Measurements from ENCODE around the gene RFTN1. TPM values are rescaled to one million over a fixed set of nuclear protein-coding genes. Genes with fewer than 3 reads are reported as not detected.

RFTN1 gene
- total and polyA plus RNA-seq, 2 of the 8 experiments (the other 6 are each of a cell fraction or from before 2014, with no cell fraction given): 4.6 to 6.7 TPM

DNA sequence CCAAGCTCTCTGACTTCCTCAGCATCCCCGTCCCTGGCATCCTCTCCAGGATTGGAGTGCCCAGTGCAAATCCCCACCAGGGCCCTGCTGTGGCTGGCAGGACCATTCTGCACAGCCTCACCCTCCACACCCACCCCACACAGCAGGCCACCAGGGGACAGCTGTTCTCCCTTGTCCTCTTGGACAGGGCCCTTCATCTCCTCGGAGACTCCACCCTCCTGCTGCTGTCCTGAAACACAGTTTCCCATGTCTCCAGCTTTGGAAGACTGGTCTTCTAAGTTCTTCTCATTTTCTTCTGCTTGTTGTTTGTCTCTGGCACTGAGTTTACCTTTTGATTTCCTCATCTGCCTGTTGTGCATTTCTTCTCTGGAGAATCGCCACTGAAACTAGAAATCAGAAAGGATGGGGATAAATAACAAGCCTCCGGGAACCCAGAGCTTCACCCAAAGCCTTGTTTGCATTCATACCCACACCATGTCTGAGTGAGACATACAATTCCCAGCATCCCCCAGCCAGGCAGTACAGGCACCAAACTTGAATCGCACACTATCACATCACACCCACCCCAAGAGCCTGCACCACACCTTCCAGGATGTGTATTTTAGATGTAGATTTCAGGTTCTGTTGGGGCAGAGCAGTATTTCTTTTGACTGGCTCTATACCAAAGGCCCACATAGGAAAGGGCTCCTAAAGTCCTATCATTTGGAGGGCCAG lies 196.5 kb downstream of the RFTN1 start:
- no peaks in the 10 kb centered on the region for H3K79me2 ChIP-seq (ENCODE audit: control insufficient read depth in 1 of 2, insufficient read depth in 2 of 2, low read length in 2 of 2)
- FAIRE-seq: no peak
- no peak overlapping the region for H2AFZ ChIP-seq (ENCODE audit: low read length)
- no peak overlapping the region for H2BK120ac ChIP-seq (replicated peaks; ENCODE audit: low read depth, low read length)
- CTCF ChIA-PET (ENCODE audit: partially characterized antibody): interaction anchor here (0.7 to 6.8 kb wide), 12 partner anchors 10 to 233 kb away, joined by 3 to 106 read pairs (median 4); no protein-coding TSS in a partner anchor
- H3K14ac ChIP-seq (ENCODE audit: insufficient read length): no peak overlapping the region
- H3K4ac ChIP-seq (replicated peaks; ENCODE audit: insufficient read length, low read depth, low read length): no peak overlapping the region
- WGBS, 2 experiments (ENCODE audit: extremely low coverage in 1 of 2, insufficient coverage in 1 of 2, insufficient read length in 1 of 2, insufficient replicate concordance in 2 of 2, low coverage in 1 of 2, low lambda C conversion rate in 2 of 2, missing lambda C conversion rate in 1 of 2): 88% methylated on average over 5 of the region's 5 CpGs; no CpG with 5 or more reads in 1 of the 2 experiments
- H3K4me1 ChIP-seq (replicated peaks in 1 of 4; ENCODE audit: control insufficient read depth in 3 of 4, insufficient read depth in 4 of 4, low read length in 3 of 4): no peaks in the 10 kb centered on the region
- no peak overlapping the region for H2AK5ac ChIP-seq (ENCODE audit: low read depth, low read length)
- H4K5ac ChIP-seq (ENCODE audit: insufficient read length, low read depth, low read length): no peak overlapping the region
- H3K18ac ChIP-seq (ENCODE audit: extremely low read depth, low read length): no peak overlapping the region
- no peak overlapping the region for H3K9ac ChIP-seq (replicated peaks in 1 of 4; ENCODE audit: extremely low read depth in 1 of 4, low read depth in 3 of 4, low read length in 3 of 4)
- H4K91ac ChIP-seq (replicated peaks; ENCODE audit: insufficient read length, low read length): no peak overlapping the region
- no peak overlapping the region for H2BK5ac ChIP-seq (ENCODE audit: low read depth, low read length)
- H3K23me2 ChIP-seq (ENCODE audit: low read depth, low read length): no peaks in the 10 kb centered on the region
- H3K27ac ChIP-seq (ENCODE audit: low read depth, low read length): no peak overlapping the region
- H2BK12ac ChIP-seq (ENCODE audit: low read depth, low read length): no peak overlapping the region
- H4K8ac ChIP-seq (ENCODE audit: extremely low read depth, insufficient read depth, low read length): no peak overlapping the region
- no peak overlapping the region for H3K23ac ChIP-seq (ENCODE audit: insufficient read length)
- POLR2A ChIA-PET (ENCODE audit: partially characterized antibody): interaction anchor here (1.0 to 1.2 kb wide), 2 partner anchors 10 to 13 kb away, joined by 4 to 5 read pairs; no protein-coding TSS in a partner anchor
- peaks cover 0 to 1% of the 10 kb centered on the region in 2 experiments for H4K20me1 ChIP-seq (replicated peaks in 1 of 2; ENCODE audit: control insufficient read depth in 1 of 2, insufficient read depth in 2 of 2, low read length in 2 of 2)
- peaks cover 0 to 8% (median 2%) of the 10 kb centered on the region in 4 experiments; a peak in 3 of 8 replicates for H3K36me3 ChIP-seq (ENCODE audit: control insufficient read depth in 2 of 4, insufficient read depth in 4 of 4, low read length in 3 of 4)
- TF ChIP-seq USF2 (IDR thresholded peaks at IDR 0.05; ENCODE audit: low read length) (no peak), RXRA (IDR thresholded peaks at IDR 0.05; ENCODE audit: insufficient read depth, low read depth, low read length) (no peak)
- 0 out of 2 replicates have a peak, but pooled peaks cover 2% of the 10 kb centered on the region for H3K79me1 ChIP-seq (ENCODE audit: low read depth, low read length)
- H3K9me3 ChIP-seq (ENCODE audit: insufficient read depth in 2 of 2, low read depth in 1 of 2, low read length in 1 of 2): no peaks in the 10 kb centered on the region
- H3K4me2 ChIP-seq (ENCODE audit: insufficient read depth in 1 of 2, low read depth in 2 of 2, low read length in 2 of 2): no peak overlapping the region
- H3K56ac ChIP-seq (replicated peaks; ENCODE audit: insufficient read length, low read depth, low read length): no peak overlapping the region
- H3K27me3 ChIP-seq (replicated peaks in 1 of 4; ENCODE audit: control insufficient read depth in 3 of 4, extremely low read depth in 1 of 4, insufficient read depth in 3 of 4, low read length in 3 of 4): no peaks in the 10 kb centered on the region
- no peak overlapping the region for H3K4me3 ChIP-seq (ENCODE audit: extremely low read depth in 1 of 4, insufficient read depth in 2 of 4, low read depth in 3 of 4, low read length in 4 of 4)
- no peak overlapping the region for H2BK15ac ChIP-seq (ENCODE audit: low read length)
- DNase-seq (ENCODE audit: low read depth in 1 of 2, low spot score in 2 of 2): no peak
- no peak overlapping the region for H2BK20ac ChIP-seq (ENCODE audit: low read length)

Data from H1 (cell line).